Choroid plexus epithelial cell (primary cell): ENCODE data around the gene MEIS1.

Experiments used
- DNase-seq: peaks from one replicate; pipeline ENCODE4 v3.0.0-alpha.2; 2010; ENCODE audit warnings: low read depth
- H3K4me3 ChIP-seq: 2 replicates; pipeline ENCODE4 v1.5.1; 2011; ENCODE audit warnings: low read depth, mild to moderate bottlenecking, control low read depth, low read length, moderate library complexity
- TF ChIP-seq, protein P1 (sequence below): conservative IDR thresholded peaks from 2 replicates; pipeline ENCODE4 v1.5.1; 2011; ENCODE audit warnings: low read depth, mild to moderate bottlenecking, control low read depth, inconsistent platforms, low read length, moderate library complexity

Gene MEIS1

DNA sequence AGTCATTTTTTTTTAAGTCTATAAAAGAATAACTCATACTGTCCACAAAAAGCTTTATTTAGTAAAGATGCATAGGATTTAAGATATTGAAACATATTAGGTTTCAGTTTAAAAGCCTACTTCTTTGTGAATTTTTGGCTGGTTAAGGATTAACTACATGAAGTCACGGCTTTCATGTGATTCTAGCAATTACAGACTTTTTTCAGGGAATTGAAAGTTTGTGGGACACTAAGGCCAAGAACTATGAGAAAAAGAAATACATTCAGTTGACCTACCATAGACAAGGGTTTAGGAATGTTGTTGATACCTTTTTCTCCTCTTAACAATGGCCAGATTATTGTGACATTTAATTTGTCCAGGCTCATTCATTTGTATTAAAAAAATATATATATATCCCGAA is 109.3 kb downstream of the MEIS1 start:
- TF ChIP-seq, protein P1, sequence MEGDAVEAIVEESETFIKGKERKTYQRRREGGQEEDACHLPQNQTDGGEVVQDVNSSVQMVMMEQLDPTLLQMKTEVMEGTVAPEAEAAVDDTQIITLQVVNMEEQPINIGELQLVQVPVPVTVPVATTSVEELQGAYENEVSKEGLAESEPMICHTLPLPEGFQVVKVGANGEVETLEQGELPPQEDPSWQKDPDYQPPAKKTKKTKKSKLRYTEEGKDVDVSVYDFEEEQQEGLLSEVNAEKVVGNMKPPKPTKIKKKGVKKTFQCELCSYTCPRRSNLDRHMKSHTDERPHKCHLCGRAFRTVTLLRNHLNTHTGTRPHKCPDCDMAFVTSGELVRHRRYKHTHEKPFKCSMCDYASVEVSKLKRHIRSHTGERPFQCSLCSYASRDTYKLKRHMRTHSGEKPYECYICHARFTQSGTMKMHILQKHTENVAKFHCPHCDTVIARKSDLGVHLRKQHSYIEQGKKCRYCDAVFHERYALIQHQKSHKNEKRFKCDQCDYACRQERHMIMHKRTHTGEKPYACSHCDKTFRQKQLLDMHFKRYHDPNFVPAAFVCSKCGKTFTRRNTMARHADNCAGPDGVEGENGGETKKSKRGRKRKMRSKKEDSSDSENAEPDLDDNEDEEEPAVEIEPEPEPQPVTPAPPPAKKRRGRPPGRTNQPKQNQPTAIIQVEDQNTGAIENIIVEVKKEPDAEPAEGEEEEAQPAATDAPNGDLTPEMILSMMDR, result no peak
- H3K4me3 ChIP-seq, result no peak overlapping the region
- DNase-seq, result no peak

DNA sequence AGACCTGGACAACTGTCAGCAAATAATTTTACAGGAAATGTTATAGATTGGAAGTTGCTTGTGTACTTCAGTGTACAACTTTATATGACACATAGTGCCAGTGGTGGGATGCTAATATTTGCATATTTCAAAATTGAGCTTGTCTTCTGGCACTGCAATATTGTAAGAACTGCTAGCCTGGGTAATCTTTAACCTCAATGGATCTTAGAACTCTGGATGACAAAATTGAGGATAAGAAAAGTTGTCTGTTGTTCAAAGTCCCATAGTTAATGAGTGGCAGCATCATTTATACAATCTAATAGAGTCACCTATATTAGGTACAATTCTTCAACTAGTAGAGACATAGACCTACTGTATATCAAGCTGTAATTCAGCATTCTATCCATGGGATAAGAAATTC is 110.3 kb downstream of the MEIS1 start:
- TF ChIP-seq, protein P1, result no peak
- no peak for DNase-seq
- H3K4me3 ChIP-seq, result no peak overlapping the region

DNA sequence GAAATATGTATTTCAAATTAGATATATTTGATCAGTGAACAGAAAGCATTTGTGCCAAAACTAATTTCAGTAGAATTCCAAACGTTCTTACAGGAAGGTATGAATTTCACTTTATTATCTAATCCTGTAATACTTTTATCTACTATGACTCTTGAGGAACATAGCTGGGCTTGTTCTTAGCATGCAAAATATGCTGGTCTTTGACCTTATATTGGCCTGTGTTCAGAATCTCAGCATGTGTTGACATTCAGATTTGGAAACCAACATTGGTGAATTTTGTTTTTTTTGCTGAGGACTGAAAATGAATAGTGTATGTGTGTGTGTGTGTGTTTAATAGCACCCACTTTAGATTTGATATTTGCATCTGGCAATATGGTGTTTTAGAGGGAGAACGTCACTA is 112.2 kb downstream of the MEIS1 start:
- peak; percentile 78 for DNase-seq
- TF ChIP-seq, protein P1, result no peak
- no peak overlapping the region for H3K4me3 ChIP-seq

DNA sequence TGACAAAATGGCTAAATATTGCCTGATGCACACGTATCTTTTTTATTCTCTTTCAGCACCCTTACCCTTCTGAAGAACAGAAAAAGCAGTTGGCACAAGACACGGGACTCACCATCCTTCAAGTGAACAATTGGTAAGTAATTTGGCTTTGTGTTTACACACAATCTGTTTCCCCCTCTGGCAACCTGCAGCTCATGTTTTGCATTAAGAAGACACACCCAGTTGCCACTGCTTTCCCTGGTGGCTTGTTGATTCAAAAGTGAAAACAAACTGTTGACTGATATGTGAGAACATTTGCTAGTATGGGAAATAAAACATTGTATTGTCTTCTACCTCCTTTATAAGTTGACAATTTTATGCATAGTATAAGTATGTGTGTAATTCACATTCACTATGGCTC is 113.0 kb downstream of the MEIS1 start:
- DNase-seq, result no peak
- TF ChIP-seq, protein P1, result no peak
- no peak overlapping the region for H3K4me3 ChIP-seq

DNA sequence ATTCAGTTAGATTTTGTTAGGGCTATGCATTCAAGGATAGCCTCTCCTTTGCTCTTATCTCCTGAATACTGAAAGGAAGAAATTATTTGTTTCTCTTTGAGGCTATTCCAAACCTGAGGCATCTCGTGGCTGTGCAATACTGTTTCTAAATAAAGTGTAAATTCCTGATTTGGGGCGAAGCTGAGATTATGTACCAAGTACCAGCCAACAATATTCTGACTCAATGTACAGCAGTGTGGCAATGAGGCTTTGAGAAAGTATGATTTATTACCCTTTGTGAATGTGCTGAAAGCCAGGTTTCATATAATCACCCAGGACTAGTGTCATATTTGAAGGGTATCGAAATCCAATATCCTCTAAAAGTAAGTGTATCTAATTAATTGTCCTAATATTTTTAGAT is 113.5 kb downstream of the MEIS1 start:
- TF ChIP-seq, protein P1, result no peak
- no peak overlapping the region for H3K4me3 ChIP-seq
- no peak for DNase-seq

DNA sequence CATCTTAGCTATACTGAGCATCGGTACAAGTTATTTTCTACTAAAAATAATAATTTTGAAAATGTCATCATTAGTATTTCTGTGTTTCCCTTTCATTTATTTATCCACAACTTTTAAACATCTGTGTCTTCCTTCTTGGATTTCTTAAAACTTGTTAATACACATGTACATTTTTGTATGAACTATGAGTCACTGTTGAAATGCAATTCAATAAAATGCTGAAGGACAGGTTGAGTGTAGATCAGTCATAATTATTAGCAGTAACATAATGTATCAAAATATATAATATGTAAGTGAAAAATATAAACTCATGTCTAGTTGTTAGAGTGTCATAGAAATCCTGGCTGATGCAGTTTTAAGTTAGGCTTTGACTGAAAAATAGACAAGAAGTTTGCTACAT is 115.9 kb downstream of the MEIS1 start:
- no peak overlapping the region for H3K4me3 ChIP-seq
- TF ChIP-seq, protein P1, result no peak
- DNase-seq, result no peak

DNA sequence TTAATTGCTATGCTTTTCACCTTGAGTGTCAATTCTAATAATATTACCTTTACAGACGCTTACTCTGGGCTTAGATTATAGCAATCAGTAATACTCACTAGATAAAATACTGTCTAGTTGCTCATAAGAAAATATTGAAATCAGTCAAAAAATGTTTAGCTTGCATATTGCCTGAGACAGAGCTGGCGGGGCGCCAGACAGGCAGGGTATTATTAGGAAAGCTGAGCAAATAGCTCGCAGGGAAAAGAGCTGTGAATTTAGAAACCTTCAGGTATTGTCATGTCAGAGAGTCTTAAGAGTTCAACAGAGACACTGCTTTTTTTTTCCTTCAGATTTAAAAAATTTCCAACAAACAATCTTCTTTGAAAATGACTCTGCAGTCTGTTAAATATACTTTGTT is 118.4 kb downstream of the MEIS1 start:
- DNase-seq, result peak; percentile 42
- TF ChIP-seq, protein P1, result no peak
- H3K4me3 ChIP-seq, result no peak overlapping the region
